A549 treated with ZK216348 at 1 μM for 4 hours (cell line): Measurements from ENCODE around the gene MERTK. TPM values are rescaled to one million over a fixed set of nuclear protein-coding genes. Genes with fewer than 3 reads are reported as not detected.

Experiments
- total RNA-seq: library from RNA; stranded (reverse); fragments of 200-300 nt; extraction: Qiagen RNA extraction; gene quantifications from 5 replicates; pipeline ENCODE4 v1.2.3, GENCODE V29; 2022; ENCODE audit warnings: low read depth

The MERTK gene
- 1.5 to 1.9 TPM (median 1.7 TPM) in 5 replicates for total RNA-seq

GRCh38 chr2:111897924-111898702 lies at the start of gene MERTK:
Gene MERTK (plus strand): TSS chr2:111898607. CDS start chr2:111898736, 129 bp downstream.

GRCh38 chr2:111883661-111884591 lies 14.5 kb upstream of the MERTK start, which contains the start of gene ANAPC1:
Gene ANAPC1 (minus strand): TSS chr2:111884193. CDS start chr2:111880825, 3,368 bp downstream.

GRCh38 chr2:112054847-112055729 lies 156.7 kb downstream of the MERTK start, which contains the start of gene TMEM87B:
Gene TMEM87B (plus strand): TSS chr2:112055269. CDS start chr2:112055592, 323 bp downstream.

Other genes with a start within 250 kb of the MERTK start
- 23.1 to 32.0 TPM (median 28.0 TPM) in 5 replicates for gene ANAPC1, start 14.4 kb upstream of the MERTK start, total RNA-seq
- gene TMEM87B, start 156.7 kb downstream of the MERTK start, total RNA-seq, result 8.6 to 20.3 TPM (median 16.8 TPM) in 5 replicates
- 0.28 to 0.91 TPM (median 0.60 TPM) in 5 replicates for gene FBLN7, start 239.8 kb downstream of the MERTK start, total RNA-seq